Left colon (tissue), 2 donors: ENCODE measurements around the gene TEDC1. TPM values are rescaled to one million over a fixed set of nuclear protein-coding genes. Genes with fewer than 3 reads are reported as not detected.

Experiments
- ATAC-seq: fragments of 200-7000 bp; cut with Tn5 transposase; one replicate; pipeline ENCODE4 v1.9.1; 2020; ENCODE audit warnings: mild to moderate bottlenecking, moderate library complexity
- DNase-seq, 2 donors: peaks; one replicate each; pipeline ENCODE4 v3.0.0-alpha.2; 2020
- intact Hi-C, 2 donors: fragments of 100-400 bp; cut with DNase I in 1 of 2; cut with micrococcal nuclease in 1 of 2; formaldehyde crosslinking; loops; one replicate each; pipeline versions ENCODE4 v1.11.2 to v1.14.0; 2022; cut with DNase I, micrococcal nuclease
- long read RNA-seq: library from polyadenylated mRNA; unstranded; transcript quantifications from one replicate; pipeline ENCODE4 v2.0.0, GENCODE V29; 2021
- total RNA-seq, 2 donors: library from RNA; stranded (reverse); fragmentation: NEBNext Ultra II Directional; extraction: Animal tissue kit (Norgen Biotek cat#: 25700); gene quantifications; one replicate each; pipeline ENCODE4 v1.2.1, GENCODE V29; 2021
- donor health status: DM: no; HTN: no; CAD: no.
- donor health status: DM: yes; HTN: yes; CAD: no.

TEDC1 gene
- 10 to 100 TPM; 15.7 to 25.8 TPM for total RNA-seq
- long read RNA-seq, full-length matches to known transcripts, result 29 of 44 reads
- long read RNA-seq, partial matches to known transcripts, result 8 of 44 reads
- long read RNA-seq, other reads (novel, unspliced or antisense), result 7 of 44 reads

- ATAC-seq, result peak; percentile 70
- intact Hi-C loops, result no loop called here
- peak; percentile 98 to 100 for DNase-seq
Observed at GRCh38 chr14:105490572-105491365, at the start of gene TEDC1. TSS of gene TEDC1 (plus strand) at chr14:105491246. CDS start at chr14:105491376, 130 bp downstream.

GRCh38 chr14:105442125-105442524 is 48.9 kb upstream of the TEDC1 start:
- DNase-seq (no peak), ATAC-seq (no peak)
- intact Hi-C loops, result no loop called here

GRCh38 chr14:105442834-105443233 is 48.2 kb upstream of the TEDC1 start:
- DNase-seq (no peak), ATAC-seq (no peak)
- intact Hi-C loops, result no loop called here

GRCh38 chr14:105444859-105445258 is 46.2 kb upstream of the TEDC1 start:
- intact Hi-C loops, result no loop called here
- DNase-seq, result no peak
- no peak for ATAC-seq

- intact Hi-C loops, result no loop called here
- ATAC-seq (no peak), DNase-seq (no peak)
Observed at GRCh38 chr14:105445290-105445689, 45.8 kb upstream of the TEDC1 start.

DNA sequence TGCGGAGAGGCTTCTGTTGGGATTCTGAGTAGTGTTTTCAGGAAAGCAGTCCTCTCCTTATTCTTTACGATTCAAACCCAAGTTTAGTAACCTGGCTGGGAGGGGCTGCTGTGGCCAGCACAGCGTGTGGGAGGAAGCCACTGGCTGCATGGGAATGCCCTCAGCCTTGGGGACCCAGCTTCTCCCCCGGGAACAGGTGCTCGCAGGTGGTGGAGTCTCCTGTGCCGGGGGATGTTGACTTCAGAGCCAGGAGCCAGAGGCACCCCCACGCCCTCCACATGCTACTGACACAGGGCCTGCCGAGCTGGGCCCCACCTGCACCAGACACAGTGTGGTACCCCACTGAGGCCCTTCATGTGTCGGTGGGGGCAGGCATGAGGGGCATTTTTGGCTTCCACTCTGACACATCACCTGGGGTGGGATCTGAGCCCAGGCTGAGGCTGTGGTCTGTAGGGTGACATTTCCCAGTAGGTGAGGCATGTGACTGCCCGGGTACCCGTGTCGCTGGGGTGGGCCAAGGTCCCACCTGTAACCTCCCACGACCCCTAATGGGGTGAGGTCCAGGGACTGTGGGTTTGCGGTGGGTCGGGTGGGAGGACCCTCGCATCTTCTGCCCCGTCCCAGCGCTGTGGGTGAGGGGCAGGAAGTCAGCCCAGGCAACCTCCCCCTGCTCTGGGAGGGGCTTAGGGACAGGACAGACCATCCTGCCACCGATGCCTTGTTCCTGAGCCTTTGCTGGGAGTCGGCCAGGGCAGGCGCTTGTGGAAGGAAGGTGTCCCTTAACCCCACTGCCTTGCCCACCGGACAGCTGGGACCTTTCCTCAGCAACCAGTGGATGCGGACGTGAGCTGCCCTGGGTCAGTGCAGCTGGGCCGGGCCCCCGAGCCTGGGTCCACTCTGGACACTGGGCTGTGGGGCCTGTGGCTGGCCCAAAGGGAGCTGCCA is 44.9 kb upstream of the TEDC1 start:
- ATAC-seq, result no peak
- intact Hi-C loops, result no loop called here
- no peak for DNase-seq

DNA sequence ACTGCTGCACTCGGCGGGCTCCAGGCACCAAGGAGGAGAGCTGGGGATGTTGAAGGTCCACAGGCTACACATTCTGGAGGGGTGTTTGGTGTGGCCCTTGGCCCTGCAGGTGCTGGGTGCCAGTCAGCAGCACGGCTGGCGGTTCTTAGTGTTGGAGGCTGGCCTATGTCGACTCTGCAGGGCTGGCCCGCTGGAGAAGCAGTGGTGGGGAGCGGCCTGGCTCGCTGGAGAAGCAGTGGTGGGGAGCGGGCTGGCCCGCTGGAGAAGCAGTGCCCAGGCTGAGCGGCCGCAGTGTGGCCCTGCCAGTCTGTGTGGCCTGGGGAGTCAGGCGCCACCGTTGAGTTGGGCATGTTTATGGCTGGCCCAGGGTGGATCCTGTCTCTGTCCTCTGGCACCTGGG is 44.1 kb upstream of the TEDC1 start:
- ATAC-seq (no peak), DNase-seq (no peak)
- intact Hi-C loops, result no loop called here

GRCh38 chr14:105447651-105448640 is 43.1 kb upstream of the TEDC1 start:
- ATAC-seq, result peak; percentile 4

GRCh38 chr14:105448706-105449111 is 42.3 kb upstream of the TEDC1 start:
- ATAC-seq, result peak; percentile 84
- intact Hi-C loops, result no loop called here
- DNase-seq, result peak in 1 of 2 donors; percentile 67

More at GRCh38 chr14:105447651-105448640, 43.1 kb upstream of the TEDC1 start:
- intact Hi-C loops, result no loop called here
- no peak for DNase-seq

- ATAC-seq (no peak), DNase-seq (no peak)
- intact Hi-C loops, result no loop called here
Observed at GRCh38 chr14:105449276-105450122, 41.5 kb upstream of the TEDC1 start.

- DNase-seq (no peak), ATAC-seq (no peak)
- intact Hi-C loops, result no loop called here
Observed at GRCh38 chr14:105450123-105450505, 40.9 kb upstream of the TEDC1 start.

DNA sequence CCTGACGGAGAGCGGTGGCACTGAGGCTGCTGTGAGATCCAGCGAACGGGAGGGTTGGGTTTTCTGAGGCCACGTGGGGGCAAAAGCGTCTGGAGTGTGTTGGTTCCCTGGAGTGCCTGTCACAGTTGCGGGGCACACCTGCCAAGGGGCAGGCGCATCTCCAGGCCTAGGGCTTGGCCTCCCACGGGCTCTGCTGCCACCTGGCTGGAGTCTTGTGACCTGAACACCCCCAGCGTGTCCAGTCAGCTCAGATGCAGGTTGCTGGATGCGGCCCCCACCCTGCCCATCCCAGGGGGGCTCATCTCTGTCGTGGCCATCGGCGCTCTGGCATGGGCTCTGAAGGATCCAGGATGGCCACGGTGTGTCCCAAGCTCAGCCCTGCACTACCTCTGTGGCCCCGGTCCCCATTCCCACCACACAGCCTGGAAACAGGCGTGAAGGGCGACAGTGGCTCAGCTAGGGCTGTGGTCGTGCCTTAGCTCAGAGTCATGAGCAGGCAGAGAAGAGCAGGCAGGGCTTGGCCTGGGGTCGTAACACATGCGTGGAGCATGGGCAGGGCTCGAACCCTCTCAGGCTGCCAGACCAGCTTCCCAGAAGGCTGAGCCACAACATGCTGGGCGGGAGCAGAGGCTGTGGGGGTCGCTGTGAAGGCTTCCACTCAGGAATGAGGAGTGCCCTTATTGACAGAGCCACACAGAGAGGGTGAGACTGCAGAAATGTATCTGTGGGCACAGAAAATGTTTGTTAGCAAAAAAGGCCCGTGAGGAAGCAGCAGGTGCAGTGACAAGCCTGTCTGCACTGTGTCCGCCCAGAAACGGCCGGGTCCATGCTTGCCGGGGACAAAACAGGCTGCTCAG is 40.0 kb upstream of the TEDC1 start:
- ATAC-seq (no peak), DNase-seq (no peak)
- intact Hi-C loops, result no loop called here

DNA sequence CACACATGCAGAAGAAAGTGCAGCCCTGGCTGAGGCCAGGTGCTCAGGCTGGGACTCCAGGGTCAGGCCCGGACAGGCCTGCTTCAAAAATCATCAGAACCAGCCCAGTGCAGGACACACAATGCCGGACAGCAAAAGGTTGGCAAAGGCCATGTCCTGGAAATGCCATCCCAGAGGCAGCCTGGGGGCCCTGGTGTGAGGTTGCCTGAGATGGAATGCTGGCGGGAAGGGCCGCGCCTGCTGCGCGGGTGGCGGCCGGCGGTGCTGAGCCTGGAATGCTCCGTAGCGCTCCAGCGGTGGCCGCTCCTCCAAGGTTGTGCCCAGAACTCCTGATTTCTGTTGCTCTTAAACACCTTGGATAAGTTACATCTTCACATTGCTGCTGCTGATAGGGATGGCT is 38.1 kb upstream of the TEDC1 start:
- ATAC-seq, result no peak
- intact Hi-C loops, result no loop called here
- no peak for DNase-seq

DNA sequence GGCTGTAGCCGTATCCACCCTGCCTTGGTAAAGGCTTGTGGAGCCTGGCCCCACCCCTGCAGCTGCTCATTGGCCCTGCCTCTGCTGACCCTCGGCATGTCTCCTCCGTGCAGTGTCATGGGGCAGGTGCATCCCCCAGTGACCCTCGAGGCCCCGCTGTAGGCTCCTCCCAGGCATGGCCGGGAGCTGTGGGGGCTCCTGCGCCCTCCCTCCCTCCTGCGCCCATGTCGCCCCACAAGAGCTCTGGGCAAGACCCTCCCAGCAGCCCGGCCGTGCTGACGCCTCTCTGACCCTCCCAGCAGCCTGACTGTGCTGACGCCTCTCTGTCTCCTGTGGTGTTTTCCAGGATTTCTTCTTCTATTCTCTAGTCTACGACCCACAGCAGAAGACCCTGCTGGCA is 37.2 kb upstream of the TEDC1 start:
- ATAC-seq (no peak), DNase-seq (no peak)
- intact Hi-C loops, result no loop called here

DNA sequence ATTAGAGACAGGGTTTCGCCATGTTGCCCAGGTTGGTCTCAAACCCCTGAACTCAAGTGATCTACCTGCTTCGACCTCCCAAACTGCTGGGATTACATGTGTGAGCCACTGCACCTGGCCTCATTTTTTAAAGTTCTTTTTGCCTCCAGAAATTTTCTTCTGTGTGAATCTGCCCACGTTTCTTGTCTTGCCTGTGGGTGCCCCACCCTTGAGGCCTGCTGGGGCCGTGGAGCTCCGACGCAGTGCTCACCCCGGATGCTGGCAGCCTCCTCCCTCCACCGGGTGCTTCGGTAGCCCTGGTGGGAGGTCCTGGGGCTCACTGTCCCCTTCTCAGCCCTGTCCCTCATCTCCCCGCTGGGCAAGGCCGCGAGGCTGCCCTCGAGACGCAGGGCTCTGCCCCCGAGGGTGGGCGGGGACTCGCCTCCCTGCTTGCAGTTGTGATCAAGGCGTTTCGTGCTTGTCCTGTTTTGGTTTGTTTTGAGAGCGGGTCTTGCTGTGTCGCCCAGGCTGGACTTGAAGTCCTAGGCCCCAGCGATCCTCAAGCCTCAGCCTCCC is 35.9 kb upstream of the TEDC1 start:
- DNase-seq (no peak), ATAC-seq (no peak)
- intact Hi-C loops, result no loop called here
